CD4-positive, alpha-beta memory T cell (primary cell): ENCODE data around the gene CD160. TPM values are rescaled to one million over a fixed set of nuclear protein-coding genes. Genes with fewer than 3 reads are reported as not detected.
"Not testable (repeated sequence)": the region's sequence is repeated elsewhere in the genome, so short reads cannot be mapped to it uniquely, and the experiment has no call there.

Experiments
- CTCF ChIA-PET: fragments of 350-600 bp; sonication (Branson Sonifier 250); formaldehyde crosslinking; loops from one replicate; lab custom pipeline; 2021; ENCODE audit warnings: inconsistent platforms; ENCODE audit not compliant: partially characterized antibody; lab: Charles Lee
- POLR2A ChIA-PET: fragments of 350-600 bp; sonication (Branson Sonifier 250); formaldehyde crosslinking; loops from one replicate; lab custom pipeline; 2021; ENCODE audit not compliant: partially characterized antibody; lab: Charles Lee
- DNase-seq, 5 donors: peaks; one replicate each; pipeline versions ENCODE4 v3.0.0 to v3.0.0-alpha.2; 2020 to 2022; ENCODE audit warnings: mixed read lengths in 1 of 5
- H3K27ac ChIP-seq: one replicate; pipeline ENCODE4 v1.7.0; 2013; ENCODE audit warnings: low read depth, low read length
- H3K27me3 ChIP-seq: 2 replicates; pipeline ENCODE4 v1.7.0; 2013; ENCODE audit warnings: mild to moderate bottlenecking, low read length, moderate library complexity; ENCODE audit not compliant: insufficient read depth
- H3K36me3 ChIP-seq: 2 replicates; pipeline ENCODE4 v1.7.0; 2013; ENCODE audit warnings: mild to moderate bottlenecking, low read length, moderate library complexity; ENCODE audit not compliant: insufficient read depth
- H3K4me1 ChIP-seq: 2 replicates; pipeline ENCODE4 v1.7.0; 2013; ENCODE audit warnings: mild to moderate bottlenecking, low read length, moderate library complexity; ENCODE audit not compliant: insufficient read depth
- H3K4me3 ChIP-seq, 2 donors: one replicate each; pipeline ENCODE4 v1.7.0; 2013; ENCODE audit warnings: low read length in 2 of 2, mild to moderate bottlenecking in 1 of 2
- H3K9me3 ChIP-seq, 2 donors: one replicate each; pipeline ENCODE4 v1.7.0; 2013; ENCODE audit warnings: low read length in 2 of 2, control low read depth in 1 of 2; ENCODE audit not compliant: control insufficient read depth in 1 of 2
- H3K27ac Mint-ChIP-seq, 7 donors: one replicate each; pipeline ENCODE4 v1.8.0; 2020 to 2021; ENCODE audit warnings: mixed read lengths in 7 of 7, mild to moderate bottlenecking in 6 of 7, inconsistent platforms in 3 of 7, moderate library complexity in 3 of 7
- H3K27me3 Mint-ChIP-seq, 2 donors: one replicate each; pipeline ENCODE4 v1.8.0; 2020 to 2021; ENCODE audit warnings: mixed read lengths in 2 of 2
- H3K36me3 Mint-ChIP-seq, 2 donors: one replicate each; pipeline ENCODE4 v1.8.0; 2020 to 2021; ENCODE audit warnings: mixed read lengths in 2 of 2, inconsistent platforms in 1 of 2, mild to moderate bottlenecking in 1 of 2
- H3K4me1 Mint-ChIP-seq, 4 donors: one replicate each; pipeline ENCODE4 v1.8.0; 2020 to 2021; ENCODE audit warnings: mixed read lengths in 4 of 4, mild to moderate bottlenecking in 1 of 4
- H3K4me3 Mint-ChIP-seq, 8 donors: one replicate each; pipeline ENCODE4 v1.8.0; 2020 to 2021; ENCODE audit warnings: mixed read lengths in 8 of 8, mild to moderate bottlenecking in 7 of 8, moderate library complexity in 6 of 8, inconsistent platforms in 3 of 8
- H3K9me3 Mint-ChIP-seq, 8 donors: one replicate each; pipeline ENCODE4 v1.8.0; 2020 to 2021; ENCODE audit warnings: mixed read lengths in 8 of 8, mild to moderate bottlenecking in 5 of 8, inconsistent platforms in 3 of 8, moderate library complexity in 1 of 8
- intact Hi-C: fragments of 100-400 bp; cut with micrococcal nuclease; formaldehyde crosslinking; loops from one replicate; pipeline ENCODE4 v1.15.1; 2023
- polyA plus RNA-seq, 2 donors: library from polyadenylated mRNA; unstranded; fragments of 300-500 nt; fragmentation: Illumina TruSeq; gene quantifications; one replicate each; pipeline ENCODE4 v1.2.3, GENCODE V29; 2021
- total RNA-seq, 2 experiments: library from RNA; stranded (reverse); gene quantifications; one replicate each; pipeline ENCODE4 v1.2.3, GENCODE V29; 2021

Gene CD160
- total and polyA plus RNA-seq, 4 experiments from 2014 or later = 0.16 TPM; not detected in 3

DNA sequence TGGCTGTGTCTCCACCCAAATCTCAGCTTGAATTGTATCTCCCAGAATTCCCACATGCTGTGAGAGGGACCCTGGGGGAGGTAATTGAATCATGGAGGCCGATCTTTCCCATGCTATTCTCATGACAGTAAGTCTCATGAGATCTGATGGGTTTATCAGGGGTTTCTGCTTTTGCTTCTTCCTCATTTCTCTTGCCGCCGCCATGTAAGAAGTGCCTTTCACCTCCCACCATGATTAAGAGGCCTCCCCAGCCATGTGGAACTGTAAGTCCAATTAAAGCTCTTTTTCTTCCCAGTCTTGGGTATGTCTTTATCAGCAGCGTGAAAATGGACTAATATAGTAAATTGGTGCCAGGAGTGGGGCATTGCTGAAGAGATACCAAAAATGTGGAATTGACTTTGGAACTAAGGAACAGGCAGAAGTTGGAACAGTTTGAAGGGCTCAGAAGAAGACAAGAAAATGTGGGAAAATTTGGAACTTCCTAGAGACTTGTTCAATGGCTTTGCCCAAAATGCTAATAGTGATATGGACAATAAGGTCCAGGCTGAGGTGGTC, 41.2 kb downstream of the CD160 start:
- DNase-seq, H3K4me1 ChIP-seq, H3K27me3 Mint-ChIP-seq, POLR2A ChIA-PET, H3K27me3 ChIP-seq, CTCF ChIA-PET, H3K4me3 Mint-ChIP-seq, H3K27ac ChIP-seq, H3K4me1 Mint-ChIP-seq, H3K9me3 ChIP-seq, intact Hi-C loops, H3K4me3 ChIP-seq, H3K9me3 Mint-ChIP-seq: not testable (repeated sequence)
- peaks cover 10% of the 10 kb centered on the region for H3K36me3 ChIP-seq
- H3K27ac Mint-ChIP-seq = peak overlapping the region in 1 of 7 donors; percentile 30
- H3K36me3 Mint-ChIP-seq = peaks cover 46 to 47% of the 10 kb centered on the region in 2 donors

DNA sequence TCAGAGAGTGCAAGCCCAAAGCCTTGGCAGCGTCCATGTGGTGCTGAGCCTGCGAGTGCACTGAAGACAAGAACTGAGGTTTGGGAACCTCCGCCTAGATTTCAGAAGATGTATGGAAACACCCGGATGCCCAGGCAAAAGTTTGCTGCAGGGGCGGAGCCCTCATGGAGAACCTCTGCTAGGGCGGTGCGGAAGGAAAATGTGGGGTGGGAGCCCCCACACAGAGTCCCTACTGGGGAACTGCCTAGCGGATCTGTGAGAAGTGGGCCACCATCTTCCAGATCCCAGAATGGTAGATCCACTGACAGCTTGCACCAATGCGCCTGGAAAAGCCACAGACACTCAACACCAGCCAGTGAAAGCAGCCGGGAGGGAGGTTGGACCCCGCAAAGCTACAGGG, 42.2 kb downstream of the CD160 start:
- H3K27me3 Mint-ChIP-seq, H3K4me1 Mint-ChIP-seq, H3K4me3 Mint-ChIP-seq, POLR2A ChIA-PET, H3K4me3 ChIP-seq, intact Hi-C loops, H3K9me3 ChIP-seq, H3K27ac ChIP-seq, CTCF ChIA-PET, H3K27ac Mint-ChIP-seq, H3K27me3 ChIP-seq, H3K4me1 ChIP-seq, H3K9me3 Mint-ChIP-seq, DNase-seq: not testable (repeated sequence)
- H3K36me3 ChIP-seq = peaks cover 10% of the 10 kb centered on the region
- H3K36me3 Mint-ChIP-seq = peaks cover 45 to 48% of the 10 kb centered on the region in 2 donors

DNA sequence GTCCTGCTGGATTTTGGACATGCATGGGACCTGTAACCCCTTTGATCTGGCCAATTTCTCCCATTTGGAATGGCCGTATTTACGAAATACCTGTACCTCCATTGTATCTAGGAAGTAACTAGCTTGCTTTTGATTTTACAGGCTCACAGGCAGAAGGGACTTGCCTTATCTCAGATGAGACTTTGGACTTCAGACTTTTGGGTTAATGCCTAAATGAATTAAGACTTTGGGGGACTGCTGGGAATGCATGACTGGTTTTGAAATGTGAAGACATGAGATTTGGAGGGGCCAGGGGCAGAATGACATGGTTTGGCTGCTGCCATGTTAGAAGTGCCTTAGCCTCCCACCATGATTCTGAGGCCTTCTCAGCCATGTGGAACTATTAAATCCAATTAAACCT, 42.7 kb downstream of the CD160 start:
- POLR2A ChIA-PET, H3K27ac Mint-ChIP-seq, H3K4me3 ChIP-seq, H3K4me1 Mint-ChIP-seq, H3K27me3 ChIP-seq, H3K4me3 Mint-ChIP-seq, intact Hi-C loops, H3K9me3 ChIP-seq, DNase-seq, H3K9me3 Mint-ChIP-seq, CTCF ChIA-PET, H3K4me1 ChIP-seq, H3K27ac ChIP-seq, H3K27me3 Mint-ChIP-seq: not testable (repeated sequence)
- peaks cover 45 to 47% of the 10 kb centered on the region in 2 donors for H3K36me3 Mint-ChIP-seq
- peaks cover 10% of the 10 kb centered on the region for H3K36me3 ChIP-seq

DNA sequence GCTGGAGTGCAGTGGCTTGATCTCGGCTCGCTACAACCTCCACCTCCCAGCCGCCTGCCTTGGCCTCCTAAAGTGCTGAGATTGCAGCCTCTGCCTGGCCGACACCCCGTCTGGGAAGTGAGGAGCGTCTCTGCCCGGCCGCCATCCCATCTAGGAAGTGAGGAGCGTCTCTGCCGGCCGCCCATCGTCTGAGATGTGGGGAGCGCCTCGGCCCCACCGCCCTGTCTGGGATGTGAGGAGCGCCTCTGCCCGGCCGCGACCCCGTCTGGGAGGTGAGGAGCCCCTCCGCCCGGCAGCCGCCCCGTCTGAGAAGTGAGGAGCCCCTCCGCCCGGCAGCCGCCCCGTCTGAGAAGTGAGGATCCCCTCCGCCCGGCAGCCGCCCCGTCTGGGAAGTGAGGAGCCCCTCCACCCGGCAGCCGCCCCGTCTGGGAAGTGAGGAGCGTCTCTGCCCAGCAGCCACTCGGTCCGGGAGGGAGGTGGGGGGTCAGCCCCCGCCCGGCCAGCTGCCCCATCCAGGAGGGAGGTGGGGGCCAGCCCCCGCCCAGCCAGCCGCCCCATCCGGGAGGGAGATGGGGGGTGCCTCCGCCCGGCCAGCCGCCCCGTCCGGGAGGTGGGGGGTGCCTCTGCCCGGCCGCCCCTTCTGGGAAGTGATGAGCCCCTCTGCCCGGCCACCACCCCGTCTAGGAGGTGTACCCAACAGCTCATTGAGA, 45.1 kb downstream of the CD160 start:
- DNase-seq, H3K27me3 Mint-ChIP-seq, H3K9me3 ChIP-seq, CTCF ChIA-PET, H3K4me1 ChIP-seq, H3K36me3 ChIP-seq, POLR2A ChIA-PET, H3K4me1 Mint-ChIP-seq, intact Hi-C loops, H3K4me3 Mint-ChIP-seq, H3K27me3 ChIP-seq, H3K9me3 Mint-ChIP-seq, H3K4me3 ChIP-seq, H3K27ac ChIP-seq: not testable (repeated sequence)
- Mint-ChIP-seq H3K27ac (peak overlapping the region in 1 of 7 donors; percentile 37), H3K36me3 (peaks cover 41 to 42% of the 10 kb centered on the region in 2 donors)

DNA sequence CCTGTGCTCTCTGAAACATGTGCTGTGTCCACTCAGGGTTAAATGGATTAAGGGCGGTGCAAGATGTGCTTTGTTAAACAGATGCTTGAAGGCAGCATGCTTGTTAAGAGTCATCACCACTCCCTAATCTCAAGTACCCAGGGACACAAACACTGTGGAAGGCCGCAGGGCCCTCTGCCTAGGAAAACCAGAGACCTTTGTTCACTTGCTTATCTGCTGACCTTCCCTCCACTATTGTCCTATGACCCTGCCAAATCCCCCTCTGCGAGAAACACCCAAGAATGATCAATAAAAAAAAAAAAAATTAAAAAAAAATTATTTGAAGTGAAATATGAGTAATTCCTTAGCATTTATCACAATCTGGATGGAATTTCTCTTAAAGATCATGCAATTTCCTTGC, 45.8 kb downstream of the CD160 start:
- H3K27me3 ChIP-seq, CTCF ChIA-PET, H3K27ac Mint-ChIP-seq, H3K9me3 Mint-ChIP-seq, POLR2A ChIA-PET, H3K4me1 ChIP-seq, H3K4me3 ChIP-seq, H3K9me3 ChIP-seq, DNase-seq, H3K36me3 ChIP-seq, H3K4me3 Mint-ChIP-seq, H3K27ac ChIP-seq, H3K4me1 Mint-ChIP-seq, H3K27me3 Mint-ChIP-seq, intact Hi-C loops: not testable (repeated sequence)
- H3K36me3 Mint-ChIP-seq = peaks cover 37 to 39% of the 10 kb centered on the region in 2 donors

DNA sequence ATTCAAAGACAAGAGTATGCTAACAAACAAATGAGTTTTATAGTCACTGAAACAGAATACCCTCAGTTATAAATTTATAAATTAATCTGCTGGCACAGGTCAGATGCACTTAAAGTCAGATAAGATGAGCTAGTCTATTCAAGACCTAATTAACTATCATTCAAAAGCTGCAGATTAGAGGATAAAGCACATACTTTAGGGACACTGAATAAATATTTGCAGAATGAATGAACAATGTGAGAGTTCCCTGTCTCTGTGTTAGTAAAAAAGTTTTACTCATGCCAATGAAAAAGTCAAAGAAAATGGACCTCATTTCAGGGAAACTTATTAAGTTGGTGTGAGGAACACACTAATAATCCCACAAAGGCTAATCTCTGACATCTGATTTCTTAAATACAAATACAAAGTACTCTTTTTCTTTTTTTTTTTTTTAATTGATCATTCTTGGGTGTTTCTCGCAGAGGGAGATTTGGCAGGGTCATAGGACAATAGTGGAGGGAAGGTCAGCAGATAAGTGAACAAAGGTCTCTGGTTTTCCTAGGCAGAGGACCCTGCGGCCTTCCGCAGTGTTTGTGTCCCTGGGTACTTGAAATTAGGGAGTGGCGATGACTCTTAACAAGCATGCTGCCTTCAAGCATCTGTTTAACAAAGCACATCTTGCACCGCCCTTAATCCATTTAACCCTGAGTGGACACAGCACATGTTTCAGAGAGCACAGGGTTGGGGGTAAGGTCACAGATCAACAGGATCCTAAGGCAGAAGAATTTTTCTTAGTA, 46.5 kb downstream of the CD160 start:
- DNase-seq, H3K27ac Mint-ChIP-seq, POLR2A ChIA-PET, H3K27ac ChIP-seq, H3K9me3 Mint-ChIP-seq, H3K27me3 Mint-ChIP-seq, H3K4me3 ChIP-seq, CTCF ChIA-PET, H3K36me3 ChIP-seq, intact Hi-C loops, H3K4me3 Mint-ChIP-seq, H3K9me3 ChIP-seq, H3K27me3 ChIP-seq, H3K4me1 Mint-ChIP-seq, H3K4me1 ChIP-seq: not testable (repeated sequence)
- peaks cover 36 to 38% of the 10 kb centered on the region in 2 donors for H3K36me3 Mint-ChIP-seq

DNA sequence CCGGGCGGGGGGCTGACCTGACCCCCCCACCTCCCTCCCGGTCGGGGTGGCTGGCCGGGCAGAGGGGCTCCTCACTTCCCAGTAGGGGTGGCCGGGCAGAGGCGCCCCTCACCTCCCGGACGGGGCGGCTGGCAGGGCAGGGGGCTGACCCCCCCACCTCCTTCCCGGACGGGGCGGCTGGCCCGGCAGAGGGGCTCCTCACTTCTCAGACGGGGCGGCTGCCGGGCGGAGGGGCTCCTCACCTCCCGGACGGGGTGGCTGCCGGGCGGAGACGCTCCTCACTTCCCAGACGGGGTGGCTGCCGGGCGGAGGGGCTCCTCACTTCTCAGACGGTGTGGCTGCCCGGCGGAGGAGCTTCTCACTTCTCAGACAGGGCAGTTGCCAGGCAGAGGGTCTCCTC, 47.6 kb downstream of the CD160 start:
- H3K36me3 Mint-ChIP-seq = peaks cover 36 to 42% of the 10 kb centered on the region in 2 donors
- H3K4me1 ChIP-seq, H3K27me3 ChIP-seq, intact Hi-C loops, H3K9me3 ChIP-seq, DNase-seq, H3K27ac Mint-ChIP-seq, H3K4me3 Mint-ChIP-seq, H3K36me3 ChIP-seq, H3K27me3 Mint-ChIP-seq, POLR2A ChIA-PET, H3K9me3 Mint-ChIP-seq, H3K27ac ChIP-seq, CTCF ChIA-PET, H3K4me3 ChIP-seq, H3K4me1 Mint-ChIP-seq: not testable (repeated sequence)
